Omental fat pad (tissue), 4 donors: ENCODE data around the gene STX4. TPM values are rescaled to one million over a fixed set of nuclear protein-coding genes. Genes with fewer than 3 reads are reported as not detected.
A peak's percentile ranks its signal among the peaks of the same experiment; 100 is the strongest.

Experiments used
- ATAC-seq: fragments of 150-250 bp; one replicate; pipeline ENCODE4 v1.9.1; 2016; ENCODE audit warnings: mild to moderate bottlenecking, moderate library complexity; ENCODE audit not compliant: low FRiP score
- DNase-seq: peaks from one replicate; pipeline ENCODE4 v3.0.0-alpha.2; 2019; ENCODE audit warnings: low spot score
- CTCF ChIP-seq, 3 donors: fragments of 450-650 bp; IDR thresholded peaks; one replicate each; pipeline ENCODE4 v1.5.1; 2016 to 2017; ENCODE audit warnings: antibody characterized with exemption in 3 of 3, mild to moderate bottlenecking in 3 of 3, moderate library complexity in 2 of 3
- total RNA-seq, 4 donors: library from RNA; depleted of rRNA; stranded (reverse); fragments of >200 nt; gene quantifications; one replicate each; pipeline ENCODE4 v1.1.0, GENCODE V29; 2016

STX4 gene
- total RNA-seq, 4 donors from 2014 or later, result 40.9 to 93.7 (median 66.8) TPM

DNA sequence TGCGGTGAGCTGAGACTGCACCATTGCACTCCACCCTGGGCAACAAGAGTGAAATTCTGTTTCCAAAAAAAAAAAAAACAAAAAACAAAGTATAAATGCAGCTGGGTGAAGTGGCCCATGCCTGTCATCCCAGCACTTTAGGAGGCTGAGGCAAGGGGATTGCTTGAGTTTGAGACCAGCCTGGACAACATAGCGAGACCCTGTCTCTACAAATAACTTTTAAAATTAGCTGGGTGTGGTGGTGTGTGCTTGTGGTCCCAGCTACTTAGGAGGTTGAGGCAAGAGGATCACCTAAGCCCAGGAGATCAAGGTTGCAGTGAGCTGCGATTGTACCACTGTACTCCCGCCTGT is 10.1 kb upstream of the STX4 start:
- no peak for ATAC-seq
- no peak for TF ChIP-seq CTCF (IDR thresholded peaks at IDR 0.05)

DNA sequence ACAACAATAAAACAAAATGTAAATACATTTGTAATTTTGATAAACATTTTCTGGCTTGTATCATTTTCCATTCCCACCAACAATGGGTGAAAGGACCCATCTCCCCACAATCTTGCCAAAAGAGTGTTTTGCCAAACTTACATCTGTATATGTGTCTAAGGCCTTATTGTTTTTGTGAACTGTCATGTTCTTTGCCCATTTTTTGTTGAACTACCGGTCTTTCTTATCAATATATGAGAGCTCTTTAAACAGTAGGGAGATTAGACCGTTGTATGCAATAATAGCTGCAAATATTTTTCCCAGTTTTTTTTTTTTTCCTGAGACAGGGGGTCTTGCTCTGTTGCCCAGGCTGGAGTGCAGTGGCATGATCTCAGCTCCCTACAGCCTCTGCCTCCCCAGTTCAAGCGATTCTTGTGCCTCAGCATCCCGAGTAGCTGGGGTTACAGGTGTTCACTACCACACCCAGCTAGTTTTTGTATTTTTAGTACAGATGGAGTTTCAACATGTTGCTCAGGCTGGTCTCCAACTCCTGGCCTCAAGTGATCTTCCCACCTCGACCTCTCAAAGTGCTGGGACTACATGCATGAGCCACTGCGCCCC is 9.6 kb upstream of the STX4 start:
- ATAC-seq, result no peak
- no peak for TF ChIP-seq CTCF (IDR thresholded peaks at IDR 0.05)
- no peak for DNase-seq

More for the DNA sequence above, 10.1 kb upstream of the STX4 start:
- no peak for DNase-seq

DNA sequence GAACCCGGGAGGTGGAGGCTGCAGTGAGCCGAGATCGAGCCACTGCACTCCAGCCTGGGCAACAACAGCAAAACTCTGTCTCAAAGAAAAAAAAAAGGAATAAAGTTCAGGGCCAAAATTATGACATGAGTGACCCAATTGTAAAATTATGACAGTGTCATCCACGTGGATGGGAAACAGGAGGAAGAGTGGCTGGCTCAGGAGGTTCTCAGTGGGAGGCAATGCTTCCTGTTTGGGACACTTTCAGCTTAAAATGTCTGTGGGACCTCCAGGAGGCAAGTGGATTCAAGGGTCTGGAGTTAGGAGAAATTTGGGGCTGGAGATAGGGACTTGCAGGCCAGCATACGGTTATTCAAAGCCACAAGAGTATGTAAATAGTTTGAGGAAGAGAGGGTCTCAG is 8.0 kb upstream of the STX4 start:
- no peak for TF ChIP-seq CTCF (IDR thresholded peaks at IDR 0.05)
- no peak for ATAC-seq

GRCh38 chr16:31029272-31029671 is 4.1 kb upstream of the STX4 start:
- DNase-seq (no peak), ATAC-seq (no peak)
- no peak for TF ChIP-seq CTCF (IDR thresholded peaks at IDR 0.05)

More for the DNA sequence above, 8.0 kb upstream of the STX4 start:
- no peak for DNase-seq

DNA sequence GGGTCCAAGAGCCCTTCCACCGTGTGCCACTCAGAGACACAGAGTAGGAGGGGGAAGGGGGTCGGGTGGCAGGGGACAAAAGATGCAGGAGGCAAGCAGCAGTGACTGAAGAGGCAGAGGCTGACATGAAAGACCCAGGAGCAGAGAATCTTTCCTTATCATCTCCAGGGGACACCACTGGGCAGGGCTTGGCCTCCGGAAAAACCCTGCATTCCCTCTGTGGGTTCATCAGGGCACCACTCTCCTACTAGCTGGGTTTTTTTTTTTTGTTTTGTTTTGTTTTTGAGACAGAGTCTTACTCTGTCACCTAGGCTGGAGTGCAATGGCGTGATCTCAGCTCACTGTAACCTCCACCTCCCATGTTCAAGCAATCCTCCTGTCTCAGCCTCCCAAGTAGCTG is 2.1 kb upstream of the STX4 start:
- DNase-seq (no peak), ATAC-seq (no peak)
- no peak for TF ChIP-seq CTCF (IDR thresholded peaks at IDR 0.05)

DNA sequence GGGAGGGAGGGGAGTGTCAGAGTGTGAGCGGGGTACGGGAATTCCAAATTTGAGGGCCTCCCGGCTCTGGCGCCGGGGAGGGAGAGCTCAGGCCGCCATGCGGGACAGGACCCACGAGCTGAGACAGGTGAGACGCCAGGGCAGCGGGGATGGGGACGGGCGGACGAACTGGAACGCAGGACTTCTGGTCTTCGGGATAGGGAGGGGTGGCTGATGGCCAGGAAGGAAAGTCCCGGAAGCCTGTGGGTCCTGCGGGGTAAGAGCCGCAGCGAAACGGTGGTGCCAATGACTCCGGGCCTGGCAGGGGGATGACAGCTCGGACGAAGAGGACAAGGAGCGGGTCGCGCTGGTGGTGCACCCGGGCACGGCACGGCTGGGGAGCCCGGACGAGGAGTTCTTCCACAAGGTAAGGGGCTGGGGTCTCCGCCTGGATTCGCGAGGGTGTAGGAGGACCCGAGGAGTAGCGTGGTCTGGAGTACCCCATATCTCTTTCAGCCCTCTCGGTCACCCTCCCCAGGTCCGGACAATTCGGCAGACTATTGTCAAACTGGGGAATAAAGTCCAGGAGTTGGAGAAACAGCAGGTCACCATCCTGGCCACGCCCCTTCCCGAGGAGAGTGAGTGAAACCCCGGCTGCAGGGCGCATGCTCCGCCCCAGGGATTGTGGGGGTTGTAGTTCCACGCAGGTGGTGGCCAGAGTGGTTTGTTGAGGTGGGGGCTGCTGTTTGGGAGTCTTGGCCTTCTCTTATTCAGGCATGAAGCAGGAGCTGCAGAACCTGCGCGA is 543 bp downstream of the STX4 start:
- ATAC-seq, result peak; percentile 41
- DNase-seq, result peak; percentile 83
- no peak for TF ChIP-seq CTCF (IDR thresholded peaks at IDR 0.05)

- no peak for DNase-seq
- TF ChIP-seq CTCF (IDR thresholded peaks at IDR 0.05), result no peak
- ATAC-seq, result no peak
These were observed 3.3 kb downstream of the STX4 start for GRCh38 chr16:31036691-31037090.
